ENCODE measurements around the gene YAP1.

The YAP1 gene

DNA sequence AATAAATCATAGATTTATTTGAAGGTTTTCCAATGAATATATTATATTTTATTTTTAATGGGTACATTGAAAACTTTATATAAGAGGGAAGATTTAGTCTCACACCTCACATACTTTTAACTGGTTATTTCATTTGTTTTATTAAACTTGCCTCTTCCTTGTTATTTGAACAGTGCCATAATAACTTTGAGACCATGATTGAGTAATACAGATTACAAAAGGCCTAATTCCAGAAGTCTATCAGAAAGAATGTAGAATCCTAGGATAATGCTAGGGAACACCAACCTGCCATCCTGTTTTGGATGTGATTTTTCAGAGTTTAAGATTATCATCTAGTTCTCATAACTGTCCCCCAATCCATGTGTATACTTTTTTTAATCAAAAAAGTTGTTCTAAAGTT is 104.4 kb downstream of the YAP1 start:
- TF ChIP-seq, protein P1, sequence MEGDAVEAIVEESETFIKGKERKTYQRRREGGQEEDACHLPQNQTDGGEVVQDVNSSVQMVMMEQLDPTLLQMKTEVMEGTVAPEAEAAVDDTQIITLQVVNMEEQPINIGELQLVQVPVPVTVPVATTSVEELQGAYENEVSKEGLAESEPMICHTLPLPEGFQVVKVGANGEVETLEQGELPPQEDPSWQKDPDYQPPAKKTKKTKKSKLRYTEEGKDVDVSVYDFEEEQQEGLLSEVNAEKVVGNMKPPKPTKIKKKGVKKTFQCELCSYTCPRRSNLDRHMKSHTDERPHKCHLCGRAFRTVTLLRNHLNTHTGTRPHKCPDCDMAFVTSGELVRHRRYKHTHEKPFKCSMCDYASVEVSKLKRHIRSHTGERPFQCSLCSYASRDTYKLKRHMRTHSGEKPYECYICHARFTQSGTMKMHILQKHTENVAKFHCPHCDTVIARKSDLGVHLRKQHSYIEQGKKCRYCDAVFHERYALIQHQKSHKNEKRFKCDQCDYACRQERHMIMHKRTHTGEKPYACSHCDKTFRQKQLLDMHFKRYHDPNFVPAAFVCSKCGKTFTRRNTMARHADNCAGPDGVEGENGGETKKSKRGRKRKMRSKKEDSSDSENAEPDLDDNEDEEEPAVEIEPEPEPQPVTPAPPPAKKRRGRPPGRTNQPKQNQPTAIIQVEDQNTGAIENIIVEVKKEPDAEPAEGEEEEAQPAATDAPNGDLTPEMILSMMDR (conservative IDR thresholded peaks at IDR 0.05; ENCODE audit: low read depth): no peak
- DNase-seq (ENCODE audit: low spot score): no peak
- ChIA-PET CTCF (no interaction called here), POLR2A (ENCODE audit: low non-redundant PET) (no interaction called here)
- no peak overlapping the region for H3K27ac ChIP-seq

DNA sequence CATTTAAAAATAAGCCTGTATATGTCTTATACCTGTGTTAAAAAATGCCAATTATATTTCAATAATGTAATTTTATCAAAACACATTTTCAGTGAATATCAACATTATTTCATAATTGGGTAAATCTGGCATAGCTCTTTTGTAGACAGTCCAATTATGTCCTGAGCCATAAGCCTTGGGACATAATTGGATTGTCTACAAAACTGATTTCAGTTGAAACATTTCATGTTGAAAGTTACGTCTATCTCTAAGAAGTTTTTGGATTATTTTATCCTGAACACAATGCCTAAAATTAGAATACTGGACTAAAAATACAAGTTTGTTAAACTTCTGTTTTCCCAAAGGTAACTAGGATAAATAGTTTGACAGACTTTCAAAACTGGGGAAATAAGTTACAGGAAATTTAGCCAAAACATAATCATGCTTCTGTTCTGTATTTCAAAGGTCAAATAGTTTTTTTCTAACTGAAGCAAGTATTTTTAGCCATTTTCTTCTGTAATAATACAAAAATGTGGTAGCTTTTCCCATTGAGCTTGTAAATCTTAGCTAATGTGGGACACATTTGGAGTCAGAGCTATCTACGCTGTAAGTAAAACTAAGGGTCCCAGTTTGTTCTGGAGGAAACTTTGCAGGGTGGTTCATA is 106.3 kb downstream of the YAP1 start:
- TF ChIP-seq, protein P1 (conservative IDR thresholded peaks at IDR 0.05; ENCODE audit: low read depth): no peak
- no peak overlapping the region for H3K27ac ChIP-seq
- DNase-seq (ENCODE audit: low spot score): no peak
- CTCF ChIA-PET: no interaction called here
- POLR2A ChIA-PET (ENCODE audit: low non-redundant PET): no interaction called here

DNA sequence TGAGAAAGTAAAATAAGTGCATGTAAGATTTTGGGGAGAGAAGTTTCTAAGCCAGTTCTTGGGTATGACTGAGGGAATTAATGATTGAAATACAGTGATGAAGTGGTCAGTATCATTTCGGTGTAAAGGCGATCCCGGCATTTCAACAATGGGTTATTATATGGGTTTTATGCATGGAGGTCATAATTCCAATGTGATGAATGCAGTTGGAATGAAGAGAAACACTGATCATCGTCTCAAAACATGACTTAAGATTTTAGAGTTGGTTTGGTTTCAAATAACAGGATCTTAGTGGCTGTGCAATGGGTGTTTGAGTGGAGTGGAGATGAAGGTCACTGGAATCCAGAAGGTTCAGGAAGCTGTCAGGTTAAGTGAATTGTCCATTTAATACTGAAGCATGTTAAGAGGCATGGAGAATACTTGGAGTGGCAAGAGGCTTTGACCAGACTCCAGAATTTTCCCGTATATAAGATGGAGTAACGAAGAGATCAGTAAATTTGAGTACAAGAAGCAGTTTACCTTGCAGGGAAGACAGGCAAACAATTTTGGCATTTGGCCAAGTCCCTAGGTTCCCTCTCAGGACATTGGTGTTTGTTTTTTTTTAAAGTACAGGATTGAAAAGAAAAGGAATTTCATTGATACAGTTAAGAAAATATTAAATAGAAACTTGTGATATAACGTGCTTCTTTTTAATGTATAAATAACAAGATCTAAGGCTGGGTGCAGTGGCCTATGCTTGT is 110.7 kb downstream of the YAP1 start:
- CTCF ChIA-PET: interaction anchor here (0.6 kb wide), 1 partner anchor 246 kb away, joined by 3 read pairs; no protein-coding TSS in a partner anchor
- POLR2A ChIA-PET (ENCODE audit: low non-redundant PET): no interaction called here
- peak overlapping the region; percentile 92 for H3K27ac ChIP-seq
- DNase-seq (ENCODE audit: low spot score): peak; percentile 23
- TF ChIP-seq, protein P1 (conservative IDR thresholded peaks at IDR 0.05; ENCODE audit: low read depth): no peak

DNA sequence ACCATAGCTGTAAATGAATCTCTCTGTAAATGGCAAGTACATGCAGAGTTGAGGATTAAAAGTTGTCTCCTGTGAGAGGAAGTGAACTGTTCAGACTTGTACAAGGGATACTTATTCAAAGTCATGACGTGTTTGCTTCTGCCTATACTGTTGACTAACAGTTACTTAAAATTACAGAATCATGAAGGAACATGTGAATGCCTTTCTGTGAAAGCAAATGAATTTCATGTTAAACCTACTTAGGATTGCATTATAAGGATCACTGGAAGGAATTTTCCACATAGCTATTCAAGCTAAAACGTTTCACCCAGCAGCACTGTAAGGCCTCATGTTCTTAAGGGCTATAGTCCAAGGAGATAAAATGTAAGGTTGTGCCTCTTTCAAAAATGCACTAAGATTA is 113.6 kb downstream of the YAP1 start:
- TF ChIP-seq, protein P1 (conservative IDR thresholded peaks at IDR 0.05; ENCODE audit: low read depth): no peak
- DNase-seq (ENCODE audit: low spot score): peak; percentile 84
- POLR2A ChIA-PET (ENCODE audit: low non-redundant PET): interaction anchor here (1.1 kb wide), 1 partner anchor 45 kb away, joined by 4 read pairs; no protein-coding TSS in a partner anchor
- H3K27ac ChIP-seq: no peak overlapping the region
- CTCF ChIA-PET: interaction anchor here (0.6 kb wide), 1 partner anchor 14 kb away, joined by 3 read pairs; no protein-coding TSS in a partner anchor

DNA sequence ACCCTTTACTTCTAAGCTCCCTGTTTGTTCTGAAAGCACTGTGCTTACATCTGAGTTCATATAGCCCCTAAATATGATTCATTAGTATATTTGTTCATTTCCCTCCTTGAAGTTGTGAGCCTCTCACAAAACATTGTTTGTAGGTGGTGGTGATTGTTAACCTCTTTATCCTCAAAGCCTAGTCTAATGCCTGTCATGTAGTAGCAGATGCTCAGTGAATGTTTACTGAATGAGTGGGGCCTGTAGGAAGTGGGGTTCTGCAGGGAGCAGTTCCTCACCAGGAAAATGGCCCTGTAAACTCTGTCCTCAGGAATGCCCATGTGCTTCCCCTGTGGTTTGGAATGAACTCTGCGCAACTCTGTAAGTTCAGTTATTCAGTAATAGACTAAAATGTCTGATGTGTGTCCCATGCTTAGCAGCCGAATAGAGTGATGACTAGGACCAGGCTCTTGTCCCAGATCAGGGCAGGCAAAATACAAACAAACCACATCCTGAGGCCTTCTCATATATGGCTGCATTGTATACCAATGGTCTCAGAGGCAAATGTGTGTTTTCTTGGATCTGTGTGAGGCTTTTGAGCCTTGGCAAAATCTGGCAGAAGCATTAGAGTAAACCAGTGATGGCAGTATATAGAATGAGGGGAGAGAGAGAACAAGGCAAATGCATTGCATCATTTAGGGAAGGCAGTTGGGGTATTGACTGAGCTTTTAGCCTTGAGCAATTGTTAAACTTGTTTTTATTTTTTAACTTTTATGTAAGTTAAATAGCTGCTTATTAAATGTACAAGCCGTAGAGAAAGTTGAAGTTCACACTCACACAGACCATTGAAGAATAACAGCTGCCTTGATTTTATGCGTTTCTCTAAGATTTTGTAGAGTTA is 115.7 kb downstream of the YAP1 start:
- TF ChIP-seq, protein P1 (conservative IDR thresholded peaks at IDR 0.05; ENCODE audit: low read depth): no peak
- POLR2A ChIA-PET (ENCODE audit: low non-redundant PET): no interaction called here
- CTCF ChIA-PET: interaction anchor here (0.6 kb wide), 1 partner anchor 1933 kb away, joined by 3 read pairs; no protein-coding TSS in a partner anchor
- H3K27ac ChIP-seq: peak overlapping the region; percentile 88
- DNase-seq (ENCODE audit: low spot score): no peak
